Liver (tissue), 9 donors: ENCODE data around the gene GALNT8. TPM values are rescaled to one million over a fixed set of nuclear protein-coding genes. Genes with fewer than 3 reads are reported as not detected.

ENCODE experiments used
- DNase-seq: peaks from one replicate; pipeline ENCODE4 v3.0.0-alpha.2; 2017; ENCODE audit warnings: low spot score
- H3K27ac ChIP-seq, 2 donors: one replicate each; pipeline ENCODE4 v1.7.0; 2013; ENCODE audit warnings: inconsistent platforms in 2 of 2, low read length in 2 of 2, control low read depth in 1 of 2, low read depth in 1 of 2, mild to moderate bottlenecking in 1 of 2
- H3K27me3 ChIP-seq, 4 donors: one replicate each; pipeline versions ENCODE4 v1.6.1 to v1.7.0; 2013; ENCODE audit warnings: low read length in 3 of 4, inconsistent platforms in 1 of 4, mild to moderate bottlenecking in 1 of 4, moderate library complexity in 1 of 4; ENCODE audit not compliant: control insufficient read depth in 4 of 4, insufficient read depth in 4 of 4
- H3K36me3 ChIP-seq, 4 donors: one replicate each; pipeline versions ENCODE4 v1.6.1 to v1.7.0; 2013; ENCODE audit warnings: low read length in 3 of 4, mild to moderate bottlenecking in 3 of 4, low read depth in 1 of 4, moderate library complexity in 1 of 4; ENCODE audit not compliant: control insufficient read depth in 4 of 4, insufficient read depth in 3 of 4
- H3K4me1 ChIP-seq, 4 donors: one replicate each; pipeline versions ENCODE4 v1.6.1 to v1.7.0; 2013; ENCODE audit warnings: low read length in 3 of 4, mild to moderate bottlenecking in 3 of 4, moderate library complexity in 1 of 4; ENCODE audit not compliant: control insufficient read depth in 4 of 4, insufficient read depth in 4 of 4
- H3K4me3 ChIP-seq, 3 donors: one replicate each; pipeline versions ENCODE4 v1.6.1 to v1.7.0; 2013; ENCODE audit warnings: low read length in 3 of 3, control low read depth in 1 of 3, low read depth in 1 of 3, mild to moderate bottlenecking in 1 of 3
- H3K9ac ChIP-seq, 2 donors: one replicate each; pipeline ENCODE4 v1.7.0; 2013; ENCODE audit warnings: low read length in 2 of 2, mild to moderate bottlenecking in 2 of 2, moderate library complexity in 2 of 2, control low read depth in 1 of 2, low read depth in 1 of 2
- H3K9me3 ChIP-seq, 4 donors: one replicate each; pipeline versions ENCODE4 v1.6.1 to v1.7.0; 2013; ENCODE audit warnings: low read length in 3 of 4; ENCODE audit not compliant: control insufficient read depth in 4 of 4
- ATF3 ChIP-seq: IDR thresholded peaks from 2 replicates; pipeline ENCODE4 v1.6.1; 2016; ENCODE audit warnings: antibody characterized with exemption
- CTCF ChIP-seq: fragments of 150-350 bp; IDR thresholded peaks from 2 replicates; pipeline ENCODE4 v1.5.1; 2017; ENCODE audit warnings: improper control_type of control experiment, low read depth, low read length; ENCODE audit not compliant: missing input control
- EGR1 ChIP-seq, 2 donors: IDR thresholded peaks; 2 replicates each; pipeline ENCODE4 v1.6.1; 2016 to 2018; ENCODE audit warnings: antibody characterized with exemption in 2 of 2, low read depth in 2 of 2
- FOXA1 ChIP-seq: IDR thresholded peaks from 2 replicates; pipeline ENCODE4 v1.6.1; 2016; ENCODE audit warnings: antibody characterized with exemption
- FOXA2 ChIP-seq: IDR thresholded peaks from 2 replicates; pipeline ENCODE4 v1.6.1; 2016; ENCODE audit warnings: antibody characterized with exemption
- GABPA ChIP-seq, 2 donors: IDR thresholded peaks in 1 of 2; conservative IDR thresholded peaks in 1 of 2; 2 replicates each; pipeline ENCODE4 v1.6.1; 2016; ENCODE audit warnings: antibody characterized with exemption in 2 of 2, mild to moderate bottlenecking in 1 of 2, moderate library complexity in 1 of 2
- HNF4A ChIP-seq, 2 donors: conservative IDR thresholded peaks; 2 replicates each; pipeline ENCODE4 v1.6.1; 2016; ENCODE audit warnings: antibody characterized with exemption in 2 of 2, mild to moderate bottlenecking in 2 of 2
- HNF4G ChIP-seq: IDR thresholded peaks from 2 replicates; pipeline ENCODE4 v1.6.1; 2016; ENCODE audit warnings: antibody characterized with exemption
- JUND ChIP-seq, 2 donors: IDR thresholded peaks; 2 replicates each; pipeline ENCODE4 v1.6.1; 2016; ENCODE audit warnings: antibody characterized with exemption in 2 of 2
- NR2F2 ChIP-seq: IDR thresholded peaks from 2 replicates; pipeline ENCODE4 v1.6.1; 2016; ENCODE audit warnings: antibody characterized with exemption
- RAD21 ChIP-seq, 2 donors: IDR thresholded peaks; 2 replicates each; pipeline ENCODE4 v1.6.1; 2016; ENCODE audit warnings: antibody characterized with exemption in 2 of 2, mild to moderate bottlenecking in 2 of 2
- REST ChIP-seq: IDR thresholded peaks from 2 replicates; pipeline ENCODE4 v1.6.1; 2016; ENCODE audit warnings: antibody characterized with exemption, mild to moderate bottlenecking
- RXRA ChIP-seq, 2 donors: IDR thresholded peaks; 2 replicates each; pipeline ENCODE4 v1.6.1; 2017 to 2018; ENCODE audit warnings: antibody characterized with exemption in 2 of 2, mild to moderate bottlenecking in 1 of 2
- SP1 ChIP-seq: IDR thresholded peaks from 2 replicates; pipeline ENCODE4 v1.6.1; 2018; ENCODE audit warnings: antibody characterized with exemption, mild to moderate bottlenecking
- TAF1 ChIP-seq: conservative IDR thresholded peaks from 2 replicates; pipeline ENCODE4 v1.6.1; 2016; ENCODE audit warnings: antibody characterized with exemption, mild to moderate bottlenecking
- YY1 ChIP-seq: IDR thresholded peaks from 2 replicates; pipeline ENCODE4 v1.6.1; 2016; ENCODE audit warnings: antibody characterized with exemption, mild to moderate bottlenecking
- WGBS: extraction: QIAGEN DNeasy Blood & Tissue Kit; methylation state at CpG from one replicate; pipeline ENCODE4 v1.1.7; 2013; 5-methylcytosine and 5-hydroxymethylcytosine counted together
- polyA plus RNA-seq, 2 donors: library from polyadenylated mRNA; stranded (reverse) in 1 of 2; unstranded in 1 of 2; fragments of 200-250 nt in 1 of 2; fragments of >200 nt in 1 of 2; fragmentation: Nextera tagmentation in 1 of 2; extraction: Ambion mirVana in 1 of 2; gene quantifications; one replicate each; pipeline versions ENCODE4 v1.2.1 to v1.2.3, GENCODE V29; 2013 to 2015
- total RNA-seq, 2 donors: library from RNA; depleted of rRNA; stranded (reverse); fragments of >200 nt; gene quantifications; one replicate each; pipeline ENCODE4 v1.2.3, GENCODE V29; 2014
- TF ChIP-seq, protein P1 (sequence below): IDR thresholded peaks from 2 replicates; pipeline ENCODE4 v1.6.1; 2016; ENCODE audit warnings: antibody characterized with exemption
- TF ChIP-seq, protein P2 (sequence below): IDR thresholded peaks from 2 replicates; pipeline ENCODE4 v1.6.1; 2016; ENCODE audit warnings: antibody characterized with exemption
- donor health status: healthy.
- donor health status: healthy.
- donor health status: healthy.
- donor health status: healthy.
- donor health status: healthy.

Gene GALNT8
- total and polyA plus RNA-seq, 4 donors = 0.03 to 0.25 (median 0.19) TPM; not detected in 1

DNA sequence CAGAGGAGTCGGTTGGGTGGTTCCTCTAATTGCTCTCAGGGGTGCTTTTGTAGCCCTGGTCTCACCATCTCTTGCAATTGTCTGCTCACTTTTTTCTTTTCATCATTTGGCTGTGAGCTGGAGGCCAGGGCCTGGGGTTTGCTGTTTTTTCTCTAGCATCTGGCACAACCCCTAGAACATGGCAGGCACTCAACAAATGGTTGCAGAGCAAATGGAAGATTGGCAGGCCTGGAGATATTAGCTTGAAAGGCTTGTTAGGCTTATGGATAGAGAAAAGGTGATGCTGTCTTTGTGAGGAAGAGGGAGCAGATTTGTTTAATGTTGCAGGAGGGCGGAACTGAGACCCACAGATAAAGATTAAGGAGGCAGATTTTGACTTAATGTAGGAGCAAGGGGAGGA lies 47.0 kb downstream of the GALNT8 start:
- H3K27me3 ChIP-seq = peaks cover 0 to 5% (median 0%) of the 10 kb centered on the region in 4 donors
- TF ChIP-seq FOXA2 (no peak), HNF4A (conservative IDR thresholded peaks at IDR 0.05) (no peak), YY1 (no peak)
- WGBS = 84% methylated on average over 2 of the region's 2 CpGs

GRCh38 chr12:4768341-4768740 lies 48.1 kb downstream of the GALNT8 start:
- TF ChIP-seq HNF4G = no peak
- no peak for TF ChIP-seq RXRA (IDR thresholded peaks at IDR 0.05)
- no peak for TF ChIP-seq GABPA (IDR thresholded peaks at IDR 0.05 in 1 of 2, conservative IDR thresholded peaks at IDR 0.05 in 1 of 2)
- TF ChIP-seq, protein P1, sequence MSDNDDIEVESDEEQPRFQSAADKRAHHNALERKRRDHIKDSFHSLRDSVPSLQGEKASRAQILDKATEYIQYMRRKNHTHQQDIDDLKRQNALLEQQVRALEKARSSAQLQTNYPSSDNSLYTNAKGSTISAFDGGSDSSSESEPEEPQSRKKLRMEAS = no peak
- TF ChIP-seq REST = no peak
- no peak for TF ChIP-seq NR2F2
- no peak for TF ChIP-seq JUND (IDR thresholded peaks at IDR 0.05)
- no peak for TF ChIP-seq SP1
- no peak for TF ChIP-seq HNF4A (conservative IDR thresholded peaks at IDR 0.05)
- no peak for TF ChIP-seq YY1
- no peak for TF ChIP-seq ATF3
- TF ChIP-seq FOXA1 = no peak
- no peak for TF ChIP-seq FOXA2
- TF ChIP-seq RAD21 (IDR thresholded peaks at IDR 0.05) = no peak
- TF ChIP-seq CTCF = no peak
- TF ChIP-seq, protein P2, sequence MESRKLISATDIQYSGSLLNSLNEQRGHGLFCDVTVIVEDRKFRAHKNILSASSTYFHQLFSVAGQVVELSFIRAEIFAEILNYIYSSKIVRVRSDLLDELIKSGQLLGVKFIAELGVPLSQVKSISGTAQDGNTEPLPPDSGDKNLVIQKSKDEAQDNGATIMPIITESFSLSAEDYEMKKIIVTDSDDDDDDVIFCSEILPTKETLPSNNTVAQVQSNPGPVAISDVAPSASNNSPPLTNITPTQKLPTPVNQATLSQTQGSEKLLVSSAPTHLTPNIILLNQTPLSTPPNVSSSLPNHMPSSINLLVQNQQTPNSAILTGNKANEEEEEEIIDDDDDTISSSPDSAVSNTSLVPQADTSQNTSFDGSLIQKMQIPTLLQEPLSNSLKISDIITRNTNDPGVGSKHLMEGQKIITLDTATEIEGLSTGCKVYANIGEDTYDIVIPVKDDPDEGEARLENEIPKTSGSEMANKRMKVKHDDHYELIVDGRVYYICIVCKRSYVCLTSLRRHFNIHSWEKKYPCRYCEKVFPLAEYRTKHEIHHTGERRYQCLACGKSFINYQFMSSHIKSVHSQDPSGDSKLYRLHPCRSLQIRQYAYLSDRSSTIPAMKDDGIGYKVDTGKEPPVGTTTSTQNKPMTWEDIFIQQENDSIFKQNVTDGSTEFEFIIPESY = no peak
- no peak for TF ChIP-seq EGR1 (IDR thresholded peaks at IDR 0.05; ENCODE audit: low read depth in 2 of 2)
- no peak for TF ChIP-seq TAF1
- DNase-seq = no peak
- no peaks in the 10 kb centered on the region for H3K36me3 ChIP-seq
- H3K9me3 ChIP-seq = no peaks in the 10 kb centered on the region
- H3K4me1 ChIP-seq = no peaks in the 10 kb centered on the region
- peaks cover 0 to 5% (median 0%) of the 10 kb centered on the region in 4 donors for H3K27me3 ChIP-seq
- 80% methylated on average over 2 of the region's 2 CpGs for WGBS
- H3K27ac ChIP-seq = no peak overlapping the region
- H3K4me3 ChIP-seq = no peak overlapping the region
- no peak overlapping the region for H3K9ac ChIP-seq

More for the DNA sequence above, 47.0 kb downstream of the GALNT8 start:
- Histone ChIP-seq H3K9ac (no peak overlapping the region), H3K27ac (no peak overlapping the region), H3K9me3 (no peaks in the 10 kb centered on the region), H3K36me3 (no peaks in the 10 kb centered on the region), H3K4me3 (no peak overlapping the region), H3K4me1 (no peaks in the 10 kb centered on the region)
- DNase-seq = no peak
